Uterus (tissue), 4 donors: ENCODE data around the gene HIP1R. TPM values are rescaled to one million over a fixed set of nuclear protein-coding genes. Genes with fewer than 3 reads are reported as not detected.
A peak's percentile ranks its signal among the peaks of the same experiment; 100 is the strongest.

Experiments used
- DNase-seq, 2 donors: peaks; one replicate each; pipeline ENCODE4 v3.0.0-alpha.2; 2019 to 2020
- H3K27ac ChIP-seq, 2 donors: fragments of 200-600 bp; sonication (generic); 1 replicate in 1 of 2; 2 replicates in 1 of 2; pipeline ENCODE4 v1.5.1; 2016 to 2018
- H3K27me3 ChIP-seq, 2 donors: fragments of 200-600 bp; sonication (generic); one replicate each; pipeline ENCODE4 v1.5.1; 2018 to 2019; ENCODE audit warnings: control low read depth in 1 of 2
- H3K36me3 ChIP-seq, 2 donors: fragments of 200-600 bp; sonication (generic); one replicate each; pipeline ENCODE4 v1.5.1; 2019; ENCODE audit warnings: control low read depth in 1 of 2
- H3K4me1 ChIP-seq, 2 donors: fragments of 200-600 bp; sonication (generic); one replicate each; pipeline ENCODE4 v1.5.1; 2018 to 2019; ENCODE audit warnings: control low read depth in 1 of 2
- H3K4me3 ChIP-seq, 2 donors: fragments of 200-600 bp; sonication (generic); 1 replicate in 1 of 2; 2 replicates in 1 of 2; pipeline ENCODE4 v1.5.1; 2018 to 2019; ENCODE audit warnings: mild to moderate bottlenecking in 1 of 2
- H3K9me3 ChIP-seq, 2 donors: fragments of 200-600 bp; sonication (generic); one replicate each; pipeline ENCODE4 v1.5.1; 2019; ENCODE audit warnings: control low read depth in 1 of 2
- POLR2A ChIP-seq, 2 donors: fragments of 450-650 bp; IDR thresholded peaks; one replicate each; pipeline ENCODE4 v1.6.1; 2016; ENCODE audit warnings: antibody characterized with exemption in 2 of 2, mild to moderate bottlenecking in 1 of 2, moderate library complexity in 1 of 2
- intact Hi-C: fragments of 100-400 bp; cut with DNase I; formaldehyde crosslinking; loops from one replicate; pipeline ENCODE4 v1.15.1; 2023; ENCODE audit warnings: low total_unique reads
- total RNA-seq, 4 donors: library from RNA; depleted of rRNA in 3 of 4; stranded (reverse); fragments of >200 nt in 3 of 4; gene quantifications; one replicate each; pipeline versions ENCODE4 v1.1.0 to v1.2.4, GENCODE V29; 2014 to 2023
- TF ChIP-seq, protein P1 (sequence below), 4 experiments: fragments of 200-600 bp in 2 of 4; fragments of 450-650 bp in 2 of 4; sonication (generic) in 2 of 4; IDR thresholded peaks; one replicate each; pipeline ENCODE4 v1.5.1; 2016 to 2019; ENCODE audit warnings: antibody characterized with exemption in 4 of 4, mild to moderate bottlenecking in 2 of 4, moderate library complexity in 1 of 4
- donor health status: DM: yes; HTN: yes; CAD: no.

HIP1R gene
- total RNA-seq, 4 donors from 2014 or later: 2.9 to 31.3 (median 25.8) TPM

DNA sequence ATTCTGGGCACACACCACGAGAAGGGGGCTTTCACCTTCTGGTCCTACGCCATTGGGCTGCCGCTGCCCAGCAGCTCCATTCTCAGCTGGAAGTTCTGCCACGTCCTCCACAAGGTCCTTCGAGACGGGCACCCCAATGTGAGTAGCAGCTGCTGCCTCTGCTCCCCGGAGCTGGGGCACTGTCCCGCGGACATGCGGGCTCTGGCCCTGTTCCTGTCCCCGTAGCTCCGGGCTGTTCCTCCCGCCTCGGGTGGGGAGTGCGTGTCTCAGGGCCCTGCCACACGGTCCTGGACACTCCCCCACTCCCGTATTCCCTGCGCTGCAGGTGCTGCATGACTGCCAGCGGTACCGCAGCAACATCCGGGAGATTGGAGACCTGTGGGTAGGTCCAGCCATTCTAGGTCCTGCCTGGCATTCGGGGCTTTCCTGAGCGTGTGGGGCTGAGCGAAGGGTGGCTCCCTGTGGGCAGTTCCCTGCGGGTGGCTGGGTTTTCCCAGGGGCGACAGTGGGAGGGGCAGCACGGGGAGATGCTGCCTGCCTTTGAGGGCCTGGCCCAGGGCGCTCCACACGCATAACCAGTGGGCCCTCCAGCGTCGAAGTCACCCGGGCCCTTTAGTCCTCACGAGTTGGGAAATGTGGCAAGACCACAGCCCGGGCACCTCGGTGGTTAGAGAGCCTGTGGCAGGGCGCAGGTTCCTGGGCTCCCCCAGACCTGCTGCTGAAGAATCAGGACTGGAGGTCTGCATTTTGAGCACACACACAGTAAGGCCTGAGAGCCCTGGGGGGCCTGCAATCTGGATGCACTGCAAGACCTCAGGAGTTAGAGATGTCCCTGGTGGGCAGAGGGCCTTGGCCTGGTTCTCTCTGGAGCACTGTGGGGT, 13.5 kb downstream of the HIP1R start:
- H3K27me3 ChIP-seq: no peaks in the 10 kb centered on the region
- H3K36me3 ChIP-seq: no peaks in the 10 kb centered on the region
- intact Hi-C loops: no loop called here
- no peak overlapping the region for H3K4me3 ChIP-seq
- no peaks in the 10 kb centered on the region for H3K4me1 ChIP-seq
- H3K9me3 ChIP-seq: no peaks in the 10 kb centered on the region
- no peak for DNase-seq
- TF ChIP-seq, protein P1, sequence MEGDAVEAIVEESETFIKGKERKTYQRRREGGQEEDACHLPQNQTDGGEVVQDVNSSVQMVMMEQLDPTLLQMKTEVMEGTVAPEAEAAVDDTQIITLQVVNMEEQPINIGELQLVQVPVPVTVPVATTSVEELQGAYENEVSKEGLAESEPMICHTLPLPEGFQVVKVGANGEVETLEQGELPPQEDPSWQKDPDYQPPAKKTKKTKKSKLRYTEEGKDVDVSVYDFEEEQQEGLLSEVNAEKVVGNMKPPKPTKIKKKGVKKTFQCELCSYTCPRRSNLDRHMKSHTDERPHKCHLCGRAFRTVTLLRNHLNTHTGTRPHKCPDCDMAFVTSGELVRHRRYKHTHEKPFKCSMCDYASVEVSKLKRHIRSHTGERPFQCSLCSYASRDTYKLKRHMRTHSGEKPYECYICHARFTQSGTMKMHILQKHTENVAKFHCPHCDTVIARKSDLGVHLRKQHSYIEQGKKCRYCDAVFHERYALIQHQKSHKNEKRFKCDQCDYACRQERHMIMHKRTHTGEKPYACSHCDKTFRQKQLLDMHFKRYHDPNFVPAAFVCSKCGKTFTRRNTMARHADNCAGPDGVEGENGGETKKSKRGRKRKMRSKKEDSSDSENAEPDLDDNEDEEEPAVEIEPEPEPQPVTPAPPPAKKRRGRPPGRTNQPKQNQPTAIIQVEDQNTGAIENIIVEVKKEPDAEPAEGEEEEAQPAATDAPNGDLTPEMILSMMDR (IDR thresholded peaks at IDR 0.05): no peak
- H3K27ac ChIP-seq: no peak overlapping the region

DNA sequence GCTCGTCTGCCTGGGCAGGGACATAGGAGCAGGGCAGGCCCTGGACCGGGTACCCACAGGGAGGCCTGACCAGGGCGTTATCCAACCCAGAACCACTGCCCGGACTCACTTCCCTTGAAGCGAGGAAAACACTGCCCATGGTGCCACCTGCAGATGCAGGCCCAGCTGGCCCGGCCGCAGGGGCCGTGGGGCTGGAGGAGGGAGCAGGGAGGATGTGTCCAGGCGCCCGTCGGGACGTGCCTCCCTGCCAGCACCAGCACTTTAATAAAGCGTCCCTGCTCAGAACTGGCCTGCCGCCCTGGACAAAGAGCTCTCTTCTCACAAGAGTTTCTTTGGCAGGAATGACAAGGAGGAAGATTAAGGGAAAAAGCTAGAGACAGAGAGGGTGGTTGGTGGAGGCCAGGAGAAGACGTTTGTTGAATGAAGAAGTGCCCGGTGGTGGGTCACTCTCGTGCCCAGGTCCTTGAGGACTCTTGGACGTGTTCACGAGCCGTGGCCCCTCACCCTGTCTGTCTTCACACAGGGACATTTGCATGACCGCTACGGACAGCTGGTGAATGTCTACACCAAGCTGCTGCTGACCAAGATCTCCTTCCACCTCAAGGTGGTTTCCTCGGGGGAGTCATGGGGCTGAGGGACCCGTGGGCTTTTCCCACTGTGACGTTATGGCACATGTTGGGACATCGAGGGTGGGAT, 14.2 kb downstream of the HIP1R start:
- intact Hi-C loops: no loop called here
- H3K27ac ChIP-seq: no peak overlapping the region
- DNase-seq: no peak
- H3K27me3 ChIP-seq: no peaks in the 10 kb centered on the region
- H3K4me1 ChIP-seq: no peaks in the 10 kb centered on the region
- H3K36me3 ChIP-seq: no peaks in the 10 kb centered on the region
- H3K4me3 ChIP-seq: no peak overlapping the region
- TF ChIP-seq, protein P1 (IDR thresholded peaks at IDR 0.05): no peak
- TF ChIP-seq POLR2A (IDR thresholded peaks at IDR 0.05): no peak
- H3K9me3 ChIP-seq: no peaks in the 10 kb centered on the region

DNA sequence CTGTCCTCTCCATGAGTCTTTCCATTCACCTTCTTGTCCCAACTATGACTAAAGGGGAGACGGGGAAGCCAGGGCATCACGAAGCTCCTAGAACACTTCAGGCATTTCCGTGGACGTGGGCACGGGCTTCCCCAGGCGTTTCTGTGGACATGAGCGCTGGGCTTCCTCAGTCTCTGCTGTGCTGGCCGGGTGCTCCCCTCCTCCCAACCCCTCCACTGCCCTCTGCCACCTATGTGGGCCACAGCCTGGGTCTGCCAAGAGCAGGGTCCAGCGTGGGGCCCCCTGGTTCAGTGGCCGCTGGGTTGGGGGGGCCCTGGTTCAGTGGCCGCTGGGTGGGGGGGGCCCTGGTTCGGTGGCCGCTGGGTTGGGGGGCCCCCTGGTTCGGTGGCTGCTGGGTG, 14.8 kb downstream of the HIP1R start:
- no peak overlapping the region for H3K27ac ChIP-seq
- no peaks in the 10 kb centered on the region for H3K27me3 ChIP-seq
- intact Hi-C loops: no loop called here
- no peaks in the 10 kb centered on the region for H3K36me3 ChIP-seq
- H3K4me1 ChIP-seq: no peaks in the 10 kb centered on the region
- no peak overlapping the region for H3K4me3 ChIP-seq
- H3K9me3 ChIP-seq: no peaks in the 10 kb centered on the region
- TF ChIP-seq POLR2A (IDR thresholded peaks at IDR 0.05): no peak
- TF ChIP-seq, protein P1 (IDR thresholded peaks at IDR 0.05): no peak
- no peak for DNase-seq

DNA sequence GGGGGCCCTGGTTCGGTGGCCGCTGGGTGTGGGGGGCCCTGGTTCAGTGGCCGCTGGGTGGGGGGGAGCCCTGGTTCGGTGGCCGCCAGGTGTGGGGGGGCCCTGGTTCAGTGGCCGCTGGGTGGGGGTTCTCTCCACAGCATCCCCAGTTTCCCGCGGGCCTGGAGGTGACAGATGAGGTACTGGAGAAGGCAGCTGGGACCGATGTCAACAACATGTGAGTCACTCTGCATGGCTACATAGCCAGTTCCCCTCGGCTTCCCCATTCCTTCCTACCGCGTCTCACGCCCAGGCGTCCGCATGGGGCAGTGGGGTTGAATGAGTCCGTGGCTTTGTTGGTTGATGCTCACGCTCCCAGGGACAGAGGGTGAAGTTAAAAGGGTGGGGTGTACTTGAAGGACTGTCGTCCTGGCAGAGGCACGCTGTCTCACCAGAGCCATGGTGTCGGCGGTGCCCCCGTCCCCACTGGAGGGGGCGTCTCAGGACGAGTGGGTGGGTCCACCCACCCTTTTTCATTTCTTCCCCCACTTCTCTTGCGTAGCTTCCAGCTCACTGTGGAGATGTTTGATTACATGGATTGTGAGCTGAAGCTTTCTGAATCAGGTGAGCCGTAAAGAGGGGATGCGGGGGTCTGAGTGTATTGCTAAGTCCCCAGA, 15.6 kb downstream of the HIP1R start:
- no peak for TF ChIP-seq POLR2A (IDR thresholded peaks at IDR 0.05)
- TF ChIP-seq, protein P1 (IDR thresholded peaks at IDR 0.05): no peak
- Histone ChIP-seq H3K36me3 (no peaks in the 10 kb centered on the region), H3K9me3 (no peaks in the 10 kb centered on the region), H3K27ac (peak overlapping the region in 1 of 2 donors; percentile 53), H3K27me3 (no peaks in the 10 kb centered on the region), H3K4me3 (no peak overlapping the region), H3K4me1 (no peaks in the 10 kb centered on the region)
- intact Hi-C loops: no loop called here
- no peak for DNase-seq
